GM18508 (cell line): ENCODE results near the gene C1orf174.

Source experiments
- ATAC-seq: cut with Tn5 transposase; IDR thresholded peaks from one replicate; pipeline ENCODE4 v1.9.1; 2021; ENCODE audit warnings: moderate number of reproducible peaks; ENCODE audit not compliant: insufficient read depth, unreplicated experiment

Gene C1orf174

DNA sequence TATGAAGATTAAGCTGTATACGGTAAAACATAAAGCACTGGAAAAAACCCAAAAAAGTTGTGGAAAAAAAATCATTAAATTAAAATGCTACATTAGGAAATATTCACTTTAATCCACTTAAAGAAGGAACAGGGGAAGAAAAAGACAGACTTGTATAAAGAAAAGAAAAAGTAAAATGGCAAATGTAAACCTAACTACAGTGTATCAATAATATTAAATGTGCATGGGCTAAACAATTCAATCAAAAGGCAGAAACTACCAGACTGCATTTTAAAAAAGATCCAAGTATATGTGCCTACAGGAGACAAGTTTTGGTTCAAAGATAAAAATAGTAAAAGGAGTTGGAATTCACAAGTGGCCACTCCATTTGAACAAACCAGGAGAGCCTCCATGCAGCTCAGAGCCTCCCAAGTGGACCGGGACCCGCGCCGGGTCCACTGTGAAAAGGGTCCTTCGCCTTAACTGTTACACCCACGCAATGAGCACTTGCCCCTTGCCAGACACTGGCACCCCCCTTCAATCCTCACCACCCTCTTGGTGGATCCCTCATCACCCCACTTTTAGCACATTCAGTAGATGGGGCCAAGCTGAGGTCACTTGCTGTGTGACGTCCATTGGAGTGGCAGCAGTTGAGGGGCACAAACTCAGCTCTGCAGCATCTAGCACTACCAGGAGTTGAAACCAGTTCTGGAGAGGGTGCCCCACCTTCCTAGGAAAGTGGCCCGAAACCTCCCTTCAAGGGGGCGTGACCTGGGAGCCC, 898 bp downstream of the C1orf174 start:
- no peak for ATAC-seq

DNA sequence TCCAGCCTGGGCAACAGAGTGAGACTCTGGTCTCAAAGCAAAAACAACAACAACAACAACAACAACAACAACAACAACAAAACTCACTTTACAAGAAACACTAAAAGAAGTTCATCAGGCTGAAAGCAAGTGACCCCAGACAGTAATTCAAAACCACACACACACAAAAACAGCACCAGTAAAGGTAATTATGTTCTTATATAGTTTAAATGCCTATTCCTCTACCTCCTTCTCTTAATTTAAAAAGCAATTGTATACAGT, 1.7 kb downstream of the C1orf174 start:
- ATAC-seq = no peak

GRCh38 chr1:3896396-3897000, 3.6 kb downstream of the C1orf174 start:
- no peak for ATAC-seq

GRCh38 chr1:3895951-3896325, 4.1 kb downstream of the C1orf174 start:
- no peak for ATAC-seq

- no peak for ATAC-seq
These were observed 4.7 kb downstream of the C1orf174 start for GRCh38 chr1:3895279-3895950.

GRCh38 chr1:3894626-3895278, 5.3 kb downstream of the C1orf174 start:
- ATAC-seq = no peak

DNA sequence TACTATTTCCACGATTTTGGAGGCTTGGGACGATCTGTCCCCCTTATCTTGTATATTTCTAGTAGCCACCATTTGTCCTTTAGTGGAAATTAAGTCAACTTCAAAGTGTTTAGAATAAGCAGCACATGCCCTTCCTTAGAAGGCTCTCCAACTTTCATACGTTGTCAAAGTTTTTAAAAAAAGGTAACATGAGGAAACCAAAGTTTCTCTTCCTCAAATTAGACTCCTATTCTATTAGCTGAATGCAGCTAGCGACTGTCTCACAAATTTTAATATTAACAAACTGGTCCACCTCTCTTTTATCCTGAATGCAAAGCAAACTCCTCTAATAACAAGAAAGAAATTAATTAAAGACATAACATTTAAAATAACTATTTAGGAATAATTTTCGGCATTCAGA, 6.9 kb downstream of the C1orf174 start:
- ATAC-seq = no peak

- no peak for ATAC-seq
These were observed 7.3 kb downstream of the C1orf174 start for GRCh38 chr1:3892748-3893147.

DNA sequence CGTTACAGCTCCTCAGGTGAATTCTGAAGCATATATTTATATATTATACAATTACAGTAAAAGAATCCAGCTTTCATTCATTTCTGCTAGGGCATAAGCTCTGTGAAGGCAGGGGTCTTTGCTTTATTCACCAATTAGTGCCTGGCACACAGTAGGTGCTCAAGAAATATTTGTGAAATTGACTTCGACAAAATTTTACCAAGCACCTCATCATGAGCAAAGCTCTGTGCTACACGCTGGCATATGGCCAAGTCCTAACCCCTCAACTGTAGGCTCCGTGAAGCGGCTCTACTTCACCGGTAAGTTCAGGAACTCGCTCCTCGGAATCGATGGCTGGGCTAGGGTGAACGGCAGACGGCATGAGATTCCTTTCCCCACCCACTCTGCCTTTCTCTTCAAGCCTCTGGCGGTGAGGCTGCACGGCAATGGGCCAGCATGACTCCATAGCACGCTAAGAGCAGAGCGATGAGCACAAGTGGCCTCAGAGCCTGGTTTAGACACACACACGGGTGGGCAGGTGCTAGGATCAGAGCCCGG, 8.7 kb downstream of the C1orf174 start:
- no peak for ATAC-seq

DNA sequence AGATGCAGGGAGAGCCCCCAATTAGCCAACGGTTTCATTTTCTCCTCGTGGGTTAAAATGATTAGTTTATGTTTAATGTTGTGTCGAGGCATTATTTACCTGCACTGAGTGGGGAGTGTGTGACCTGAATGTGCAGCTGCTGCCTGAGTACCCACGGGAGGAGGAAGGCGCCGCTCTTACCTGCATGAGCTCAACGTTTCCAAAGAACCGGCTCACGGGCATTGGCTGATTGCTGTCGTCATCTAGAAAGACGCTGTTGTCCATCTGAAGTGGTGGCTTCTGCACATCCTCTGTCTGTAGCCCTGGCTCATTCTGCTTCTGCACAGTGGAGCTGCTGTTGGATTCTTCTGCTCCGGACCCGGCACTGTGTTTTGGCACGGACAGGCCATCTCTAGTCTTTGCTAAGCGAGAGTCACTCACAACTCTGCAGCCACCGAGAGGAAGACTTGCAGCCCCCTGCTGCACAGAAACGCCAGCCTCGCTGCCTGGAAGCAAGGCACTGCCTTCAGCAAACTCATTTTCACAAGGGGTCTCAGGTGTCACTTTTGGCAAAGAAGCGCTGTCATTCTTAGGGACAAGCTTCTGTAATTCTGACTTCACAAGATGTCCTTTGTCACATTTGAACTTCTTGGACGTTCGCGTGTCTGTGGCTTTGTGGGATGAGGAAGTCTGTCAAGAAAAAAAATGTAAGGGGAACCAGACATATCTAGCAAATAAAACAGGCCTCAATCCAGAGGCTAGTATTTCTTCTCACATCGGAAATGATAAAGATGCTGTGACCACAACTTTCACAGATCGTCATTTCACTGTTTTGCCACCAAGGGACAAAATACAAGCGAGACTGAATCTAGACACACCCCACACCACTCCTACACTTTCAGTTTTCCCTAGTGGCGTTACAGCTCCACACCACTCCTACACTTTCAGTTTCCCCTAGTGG, 9.4 kb downstream of the C1orf174 start:
- ATAC-seq = no peak

GRCh38 chr1:3889936-3890335, 10.1 kb downstream of the C1orf174 start:
- ATAC-seq = no peak

DNA sequence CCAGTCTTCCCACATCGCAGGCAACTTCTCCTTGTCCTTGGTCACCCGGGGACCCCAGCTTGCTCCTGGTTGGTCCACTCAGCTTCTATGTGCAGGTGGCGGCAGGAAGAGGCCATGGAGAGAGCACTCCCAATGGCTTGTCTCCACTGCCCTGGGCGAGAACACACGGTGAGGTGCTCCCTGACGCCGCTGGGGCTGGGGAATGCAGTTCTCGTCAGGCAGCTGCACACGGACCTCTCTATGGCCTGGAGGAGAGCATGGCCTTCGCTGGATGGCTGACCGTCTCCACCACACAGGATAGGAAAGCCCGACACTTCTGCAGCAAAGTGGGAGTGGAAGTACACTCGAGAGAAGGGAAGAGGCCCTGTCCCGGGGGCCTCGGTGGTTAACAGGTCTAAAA, 11.8 kb downstream of the C1orf174 start:
- ATAC-seq = no peak

GRCh38 chr1:3886691-3887090, 13.4 kb downstream of the C1orf174 start:
- no peak for ATAC-seq

DNA sequence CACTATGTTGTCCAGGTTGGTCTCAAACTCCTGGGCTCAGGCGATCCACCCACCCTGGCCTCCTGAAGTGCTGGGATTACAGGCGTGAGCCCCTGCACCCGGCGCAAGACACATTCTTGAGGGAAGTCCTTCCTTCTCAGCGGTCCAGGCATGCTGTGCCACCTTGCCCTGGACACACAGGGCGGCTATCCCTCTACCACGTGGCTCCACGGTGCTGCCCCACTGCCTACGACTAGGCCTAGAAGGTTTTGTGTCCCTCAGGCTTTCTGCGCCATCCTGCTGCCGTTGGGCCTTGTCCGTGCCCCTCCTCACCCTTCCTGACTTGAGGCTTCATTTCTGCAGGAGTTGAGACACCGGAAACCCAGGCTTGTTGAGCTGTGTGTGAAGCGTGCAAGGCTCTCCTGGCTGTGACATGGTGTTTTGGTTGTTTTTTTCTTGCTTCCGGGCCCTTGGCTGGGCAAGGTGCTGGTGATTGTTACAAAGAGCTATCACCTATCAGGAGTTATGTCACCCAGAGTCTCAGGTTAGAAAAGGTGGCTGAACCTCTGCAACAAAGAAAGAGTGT, 13.9 kb downstream of the C1orf174 start:
- ATAC-seq = no peak

DNA sequence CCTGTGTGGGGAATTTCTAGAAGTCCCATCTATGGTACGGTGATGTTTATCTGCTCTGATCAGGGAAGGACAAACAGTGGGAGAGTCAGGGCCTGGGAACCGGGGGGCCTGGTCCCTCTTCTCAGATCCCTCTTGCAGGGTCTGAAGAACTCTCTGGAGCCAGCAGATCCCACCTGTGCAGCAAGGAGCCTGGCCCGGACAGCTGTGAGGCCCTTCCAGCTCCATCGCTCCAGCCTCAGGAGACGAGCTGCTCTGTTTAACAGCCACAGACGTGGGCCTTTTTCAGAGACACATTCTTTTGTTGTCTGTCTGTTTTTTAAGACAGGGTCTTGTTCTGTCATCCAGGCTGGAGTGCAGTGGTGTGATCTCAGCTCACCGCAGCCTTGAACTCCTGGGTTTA, 14.5 kb downstream of the C1orf174 start:
- no peak for ATAC-seq

GRCh38 chr1:3884966-3885365, 15.1 kb downstream of the C1orf174 start:
- ATAC-seq = no peak

- ATAC-seq = no peak
These were observed 16.7 kb downstream of the C1orf174 start for GRCh38 chr1:3883194-3883925.

GRCh38 chr1:3881193-3881480, 18.9 kb downstream of the C1orf174 start:
- no peak for ATAC-seq

- no peak for ATAC-seq
These were observed 19.5 kb downstream of the C1orf174 start for GRCh38 chr1:3880429-3881192.
